ENCODE data around the gene DPH3.

DNA sequence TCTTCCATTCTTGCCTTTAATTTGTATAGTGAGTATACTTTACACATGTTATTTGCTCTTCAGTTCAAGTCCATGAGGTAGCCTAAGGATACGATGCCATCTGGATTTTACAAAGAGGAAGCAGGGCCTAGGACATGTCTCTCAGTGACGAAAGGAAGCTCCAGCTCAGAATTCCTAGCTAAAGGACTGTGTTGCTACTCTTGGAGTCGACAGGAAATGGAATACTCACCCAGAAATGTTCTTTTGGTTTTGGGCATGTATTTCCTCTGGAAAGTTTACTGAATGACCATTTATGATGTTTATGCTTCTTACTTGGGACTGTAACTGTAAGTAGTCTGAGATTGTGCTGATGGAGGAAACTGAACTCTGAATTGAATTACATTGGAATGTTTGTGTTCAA lies 12.7 kb upstream of the DPH3 start:
- TF ChIP-seq CTCF (conservative IDR thresholded peaks at IDR 0.05): no peak
- TF ChIP-seq ZFX (IDR thresholded peaks at IDR 0.05): no peak
